Esophagus muscularis mucosa (tissue), 4 donors: Measurements from ENCODE around the gene TBCC. TPM values are rescaled to one million over a fixed set of nuclear protein-coding genes. Genes with fewer than 3 reads are reported as not detected.

ENCODE experiments used
- DNase-seq: peaks from one replicate; pipeline ENCODE4 v3.0.0-alpha.2; 2017; ENCODE audit errors: extremely low spot score
- H3K27ac ChIP-seq, 4 donors: fragments of 200-600 bp; sonication (generic); replicated peaks in 1 of 4; 1 replicate in 3 of 4; 2 replicates in 1 of 4; pipeline ENCODE4 v1.5.1; 2016 to 2019; ENCODE audit warnings: mild to moderate bottlenecking in 1 of 4
- H3K27me3 ChIP-seq, 4 donors: fragments of 200-600 bp; sonication (generic); one replicate each; pipeline versions ENCODE4 v1.5.1 to v1.6.0; 2016 to 2019
- H3K36me3 ChIP-seq, 4 donors: fragments of 200-600 bp; sonication (generic); one replicate each; pipeline ENCODE4 v1.5.1; 2016 to 2019
- H3K4me1 ChIP-seq, 4 donors: fragments of 200-600 bp; sonication (generic); one replicate each; pipeline ENCODE4 v1.5.1; 2016 to 2019
- H3K4me3 ChIP-seq, 4 donors: fragments of 200-600 bp; sonication (generic); 1 replicate in 2 of 4; 2 replicates in 2 of 4; pipeline ENCODE4 v1.5.1; 2016 to 2019; ENCODE audit warnings: mild to moderate bottlenecking in 4 of 4, moderate library complexity in 1 of 4
- H3K9me3 ChIP-seq, 4 donors: fragments of 200-600 bp; sonication (generic); 1 replicate in 3 of 4; 2 replicates in 1 of 4; pipeline ENCODE4 v1.5.1; 2016 to 2019
- EP300 ChIP-seq: sonication (generic); formaldehyde crosslinking; IDR thresholded peaks from one replicate; pipeline ENCODE4 v1.6.1; 2017; ENCODE audit warnings: antibody characterized with exemption
- POLR2A ChIP-seq: fragments of 450-650 bp; IDR thresholded peaks from one replicate; pipeline ENCODE4 v1.6.1; 2017; ENCODE audit warnings: antibody characterized with exemption, moderate library complexity, mild to moderate bottlenecking, low read depth
- POLR2AphosphoS5 ChIP-seq, 2 donors: sonication (generic); formaldehyde crosslinking; IDR thresholded peaks; one replicate each; pipeline ENCODE4 v1.6.1; 2017; ENCODE audit warnings: antibody characterized with exemption in 2 of 2
- WGBS: methylation state at CpG from one replicate; pipeline ENCODE4 v1.1.5; 2018; 5-methylcytosine and 5-hydroxymethylcytosine counted together
- intact Hi-C: fragments of 100-400 bp; cut with DNase I; formaldehyde crosslinking; loops from one replicate; pipeline ENCODE4 v1.15.1; 2023
- total RNA-seq, 4 donors: library from RNA; depleted of rRNA; stranded (reverse); fragments of >200 nt; gene quantifications; one replicate each; pipeline versions ENCODE4 v1.1.0 to v1.2.1, GENCODE V29; 2016
- TF ChIP-seq, protein P1 (sequence below), 3 experiments: fragments of 200-600 bp in 2 of 3; fragments of 450-650 bp in 1 of 3; sonication (generic) in 2 of 3; IDR thresholded peaks; one replicate each; pipeline ENCODE4 v1.5.1; 2017 to 2019; ENCODE audit warnings: antibody characterized with exemption in 3 of 3, mild to moderate bottlenecking in 2 of 3, moderate library complexity in 1 of 3

Gene TBCC
- total RNA-seq, 4 donors from 2014 or later: 33.2 to 41.9 (median 38.5) TPM

DNA sequence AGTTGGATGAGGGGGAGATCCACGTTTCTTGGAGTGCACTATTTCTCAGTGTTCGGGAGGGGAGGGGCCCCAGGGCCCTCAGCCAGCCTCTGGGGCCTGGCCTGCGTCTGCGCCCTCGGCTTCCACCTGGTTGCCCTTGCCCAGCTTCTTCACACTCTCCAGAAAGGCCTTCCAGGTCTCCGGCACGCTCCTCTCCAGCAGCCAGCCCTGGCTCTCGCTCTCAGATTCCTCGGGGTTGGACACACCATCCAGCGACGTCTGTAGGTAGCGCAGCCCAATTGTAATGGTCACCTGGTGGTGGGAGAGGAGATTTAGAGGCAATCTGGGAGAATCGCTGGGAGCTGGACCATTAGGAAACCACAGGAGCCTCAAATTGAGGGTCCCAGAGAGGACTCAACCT, 47.7 kb downstream of the TBCC start:
- DNase-seq: no peak
- H3K27ac ChIP-seq: no peak overlapping the region
- 81% methylated on average over 11 of the region's 13 CpGs for WGBS
- H3K9me3 ChIP-seq: no peaks in the 10 kb centered on the region
- intact Hi-C loops: no loop called here
- H3K27me3 ChIP-seq: no peaks in the 10 kb centered on the region
- no peak for TF ChIP-seq POLR2A
- TF ChIP-seq POLR2AphosphoS5 (IDR thresholded peaks at IDR 0.05): no peak
- no peak for TF ChIP-seq EP300
- TF ChIP-seq, protein P1, sequence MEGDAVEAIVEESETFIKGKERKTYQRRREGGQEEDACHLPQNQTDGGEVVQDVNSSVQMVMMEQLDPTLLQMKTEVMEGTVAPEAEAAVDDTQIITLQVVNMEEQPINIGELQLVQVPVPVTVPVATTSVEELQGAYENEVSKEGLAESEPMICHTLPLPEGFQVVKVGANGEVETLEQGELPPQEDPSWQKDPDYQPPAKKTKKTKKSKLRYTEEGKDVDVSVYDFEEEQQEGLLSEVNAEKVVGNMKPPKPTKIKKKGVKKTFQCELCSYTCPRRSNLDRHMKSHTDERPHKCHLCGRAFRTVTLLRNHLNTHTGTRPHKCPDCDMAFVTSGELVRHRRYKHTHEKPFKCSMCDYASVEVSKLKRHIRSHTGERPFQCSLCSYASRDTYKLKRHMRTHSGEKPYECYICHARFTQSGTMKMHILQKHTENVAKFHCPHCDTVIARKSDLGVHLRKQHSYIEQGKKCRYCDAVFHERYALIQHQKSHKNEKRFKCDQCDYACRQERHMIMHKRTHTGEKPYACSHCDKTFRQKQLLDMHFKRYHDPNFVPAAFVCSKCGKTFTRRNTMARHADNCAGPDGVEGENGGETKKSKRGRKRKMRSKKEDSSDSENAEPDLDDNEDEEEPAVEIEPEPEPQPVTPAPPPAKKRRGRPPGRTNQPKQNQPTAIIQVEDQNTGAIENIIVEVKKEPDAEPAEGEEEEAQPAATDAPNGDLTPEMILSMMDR (IDR thresholded peaks at IDR 0.05): no peak
- no peak overlapping the region for H3K4me3 ChIP-seq
- H3K36me3 ChIP-seq: peaks cover 0 to 12% (median 3%) of the 10 kb centered on the region in 4 donors
- peaks cover 17 to 44% (median 32%) of the 10 kb centered on the region in 4 donors for H3K4me1 ChIP-seq

DNA sequence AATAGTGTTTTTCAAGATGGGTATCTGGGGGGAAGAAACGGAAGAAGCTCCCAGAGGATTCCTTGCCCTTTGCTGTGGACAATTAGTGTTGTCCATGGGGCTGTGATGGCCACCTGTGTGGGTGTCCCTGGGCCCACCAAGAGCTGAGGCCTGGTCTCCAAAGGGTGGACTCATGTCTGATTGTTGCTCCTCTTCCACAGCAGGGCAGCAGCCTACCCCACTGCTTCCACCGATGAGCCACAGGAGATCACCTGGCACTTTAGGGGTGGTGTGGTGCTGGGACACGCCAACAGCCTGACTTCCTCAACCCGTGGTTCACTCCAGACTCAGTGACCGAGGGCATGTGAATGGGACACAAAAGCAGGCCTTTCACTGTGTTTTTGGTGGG, 48.6 kb downstream of the TBCC start:
- WGBS: 90% methylated on average over 5 of the region's 5 CpGs
- H3K36me3 ChIP-seq: peaks cover 0 to 21% (median 7%) of the 10 kb centered on the region in 4 donors
- no peaks in the 10 kb centered on the region for H3K9me3 ChIP-seq
- H3K27me3 ChIP-seq: no peaks in the 10 kb centered on the region
- peak overlapping the region in 3 of 4 donors; percentile 30 to 65 (median 54) for H3K27ac ChIP-seq
- H3K4me3 ChIP-seq: no peak overlapping the region
- intact Hi-C loops: no loop called here
- DNase-seq: no peak
- TF ChIP-seq POLR2AphosphoS5 (IDR thresholded peaks at IDR 0.05) (no peak), EP300 (no peak), POLR2A (no peak)
- TF ChIP-seq, protein P1 (IDR thresholded peaks at IDR 0.05): no peak
- peaks cover 22 to 50% (median 41%) of the 10 kb centered on the region in 4 donors for H3K4me1 ChIP-seq

DNA sequence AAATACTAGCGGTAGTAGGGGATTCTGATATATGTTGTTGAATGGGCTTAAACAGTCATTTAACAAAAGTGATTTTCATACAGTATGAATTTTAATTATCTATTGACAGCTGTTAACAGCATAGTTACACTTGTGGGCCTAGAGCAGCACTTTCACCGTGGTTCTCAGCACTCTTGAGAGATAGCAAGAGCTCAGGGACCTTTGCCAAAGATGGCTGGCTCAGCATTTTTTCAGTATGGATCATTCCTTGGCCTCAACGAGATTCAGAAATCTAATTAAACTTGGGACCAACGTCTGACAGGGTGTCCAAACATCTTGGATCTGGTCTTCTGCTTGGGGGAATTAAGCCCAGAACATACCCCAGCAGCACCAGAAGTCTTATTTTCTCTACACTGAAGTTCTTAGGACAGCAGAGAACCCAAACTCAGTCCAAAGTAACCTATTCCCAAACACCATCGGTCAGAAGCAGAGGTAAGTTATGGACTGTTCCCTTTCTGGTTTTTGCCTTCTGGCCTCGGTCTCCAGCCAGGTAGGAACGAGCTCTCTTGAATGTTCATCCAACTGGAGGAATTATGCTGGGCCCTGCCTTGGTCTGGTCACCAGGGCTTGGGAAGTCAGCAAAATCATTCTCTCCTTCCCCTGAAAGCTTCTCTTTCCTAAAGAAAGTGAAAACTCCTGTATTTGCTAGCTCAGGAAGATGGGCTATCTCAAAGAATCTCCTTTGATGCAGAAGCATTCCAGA, 49.2 kb downstream of the TBCC start:
- Histone ChIP-seq H3K4me1 (peaks cover 22 to 56% (median 47%) of the 10 kb centered on the region in 4 donors), H3K27me3 (no peaks in the 10 kb centered on the region), H3K4me3 (no peak overlapping the region), H3K9me3 (no peaks in the 10 kb centered on the region), H3K27ac (peak overlapping the region in 3 of 4 donors; percentile 30 to 76 (median 65)), H3K36me3 (peaks cover 0 to 24% (median 7%) of the 10 kb centered on the region in 4 donors)
- no peak for TF ChIP-seq POLR2A
- TF ChIP-seq, protein P1 (IDR thresholded peaks at IDR 0.05): no peak
- no peak for TF ChIP-seq POLR2AphosphoS5 (IDR thresholded peaks at IDR 0.05)
- TF ChIP-seq EP300: no peak
- intact Hi-C loops: no loop called here
- no peak for DNase-seq
- 59% methylated on average over 7 of the region's 7 CpGs for WGBS

DNA sequence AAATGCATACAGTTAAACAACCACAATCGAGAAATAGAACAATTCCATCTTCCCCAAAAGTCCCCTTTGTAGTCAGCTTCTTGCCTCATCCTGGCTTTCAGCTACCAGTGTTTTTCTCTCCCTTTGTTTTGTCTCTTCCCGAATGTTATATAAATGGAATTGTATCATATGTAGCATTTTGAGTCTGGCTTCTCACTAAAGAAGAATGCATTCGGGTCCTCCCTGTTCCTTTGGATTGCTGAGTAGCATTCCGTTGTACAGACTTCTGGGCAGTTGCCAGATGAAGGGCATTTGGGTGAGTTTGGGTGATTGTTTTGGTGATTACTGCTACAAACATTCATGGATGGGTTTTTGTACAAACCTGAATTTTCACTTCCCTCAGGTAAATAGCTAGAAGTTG, 51.3 kb downstream of the TBCC start:
- intact Hi-C loops: loop anchor here (5.0 kb wide), 1 partner anchor 33 kb away; no protein-coding TSS in a partner anchor
- no peak overlapping the region for H3K4me3 ChIP-seq
- H3K4me1 ChIP-seq: peaks cover 22 to 74% (median 56%) of the 10 kb centered on the region in 4 donors
- TF ChIP-seq POLR2AphosphoS5 (IDR thresholded peaks at IDR 0.05) (no peak), POLR2A (no peak), EP300 (no peak)
- TF ChIP-seq, protein P1 (IDR thresholded peaks at IDR 0.05): no peak
- 40% methylated on average over 4 of the region's 4 CpGs for WGBS
- H3K9me3 ChIP-seq: no peaks in the 10 kb centered on the region
- no peak for DNase-seq
- peak overlapping the region; percentile 67 to 80 (median 72) for H3K27ac ChIP-seq
- H3K36me3 ChIP-seq: peaks cover 10 to 44% (median 22%) of the 10 kb centered on the region in 4 donors
- no peaks in the 10 kb centered on the region for H3K27me3 ChIP-seq

Other genes with a start within 250 kb of the TBCC start
- gene UBR2, start 182.1 kb downstream of the TBCC start, total RNA-seq: 10 to 100 TPM; 26.5 to 36.1 (median 28.9) TPM
- 1 to 10 TPM in 2 of 4 donors, under 1 TPM in 2; 0.42 to 2.0 (median 0.90) TPM for gene PRPH2, start 23.5 kb downstream of the TBCC start, total RNA-seq
- 10 to 100 TPM; 18.2 to 27.9 (median 23.4) TPM for gene BICRAL, start 35.9 kb upstream of the TBCC start, total RNA-seq
- 10 to 100 TPM; 66.8 to 82.2 (median 76.9) TPM for gene RPL7L1, start 133.5 kb upstream of the TBCC start, total RNA-seq
- gene PTCRA, start 169.9 kb upstream of the TBCC start, total RNA-seq: under 1 TPM in 1 of 4 donors, not detected in 3; 0.50 TPM
- gene CNPY3, start 183.4 kb upstream of the TBCC start, total RNA-seq: 10 to 100 TPM; 24.5 to 39.6 (median 34.3) TPM
- 1 to 10 TPM in 3 of 4 donors, not detected in 1; 2.3 to 4.5 (median 3.6) TPM for gene GNMT, start 214.7 kb upstream of the TBCC start, total RNA-seq
- gene PEX6, start 233.1 kb upstream of the TBCC start, total RNA-seq: 10 to 100 TPM; 13.4 to 31.3 (median 21.8) TPM
- 10 to 100 TPM; 35.3 to 48.2 (median 42.4) TPM for gene PPP2R5D, start 238.5 kb upstream of the TBCC start, total RNA-seq